ENCODE results near the gene KMT2B.

DNA sequence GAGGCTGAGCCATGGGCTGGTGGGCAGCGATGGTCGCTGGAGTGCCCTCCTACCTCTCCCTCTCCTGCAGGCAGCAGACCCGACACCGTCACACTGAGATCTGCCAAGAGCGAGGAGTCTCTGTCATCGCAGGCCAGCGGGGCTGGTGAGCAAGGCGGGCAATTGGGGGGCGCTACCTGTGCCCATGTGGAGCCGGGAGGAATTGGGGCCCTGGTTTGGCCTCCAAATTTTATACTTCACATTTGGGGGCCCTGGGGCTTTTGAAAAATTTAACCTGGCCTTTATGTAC, 67.5 kb downstream of the KMT2B start:
- TF ChIP-seq YY1 (IDR thresholded peaks at IDR 0.05; ENCODE audit: low read depth), result no peak
- TF ChIP-seq EP300 (IDR thresholded peaks at IDR 0.05; ENCODE audit: borderline replicate concordance), result no peak
- no peak for TF ChIP-seq RAD21 (IDR thresholded peaks at IDR 0.05; ENCODE audit: low read depth)
